Testis (tissue), 3 donors: ENCODE measurements around the gene PDIA6. TPM values are rescaled to one million over a fixed set of nuclear protein-coding genes. Genes with fewer than 3 reads are reported as not detected.

Experiments
- DNase-seq: peaks from one replicate; pipeline ENCODE4 v3.0.0-alpha.2; 2019
- H3K27ac ChIP-seq, 2 donors: fragments of 200-600 bp; sonication (generic); one replicate each; pipeline ENCODE4 v1.5.1; 2019
- H3K27me3 ChIP-seq: fragments of 200-600 bp; sonication (generic); one replicate; pipeline ENCODE4 v1.5.1; 2019
- H3K36me3 ChIP-seq: fragments of 200-600 bp; sonication (generic); one replicate; pipeline ENCODE4 v1.5.1; 2017; ENCODE audit warnings: low read depth; ENCODE audit errors: missing control alignments
- H3K4me1 ChIP-seq: fragments of 200-600 bp; sonication (generic); one replicate; pipeline ENCODE4 v1.5.1; 2019
- H3K4me3 ChIP-seq, 2 donors: fragments of 200-600 bp; sonication (generic); one replicate each; pipeline ENCODE4 v1.5.1; 2017 to 2019
- H3K9me3 ChIP-seq: fragments of 200-600 bp; sonication (generic); one replicate; pipeline ENCODE4 v1.5.1; 2017
- POLR2A ChIP-seq: fragments of 450-650 bp; IDR thresholded peaks from one replicate; pipeline ENCODE4 v1.6.1; 2017; ENCODE audit warnings: antibody characterized with exemption, mild to moderate bottlenecking, moderate library complexity
- WGBS, 2 donors: methylation state at CpG; one replicate each; pipeline ENCODE4 v1.1.5; 2018; 5-methylcytosine and 5-hydroxymethylcytosine counted together
- intact Hi-C: fragments of 100-400 bp; cut with DNase I; formaldehyde crosslinking; loops from one replicate; pipeline ENCODE4 v1.15.1; 2023; ENCODE audit warnings: low total_unique reads
- polyA plus RNA-seq: library from polyadenylated mRNA; stranded (reverse); fragments of 350-450 nt; fragmentation: Illumina TruSeq; extraction: RNeasy Lipid Tissue Mini Kit (QIAGEN cat#74804); gene quantifications from one replicate; pipeline ENCODE4 v1.2.3, GENCODE V29; 2014; ENCODE audit warnings: low read depth, low replicate concordance; ENCODE audit not compliant: insufficient read depth
- total RNA-seq, 2 donors: library from RNA; depleted of rRNA; stranded (reverse); fragments of >200 nt; gene quantifications; one replicate each; pipeline ENCODE4 v1.2.3, GENCODE V29; 2016
- TF ChIP-seq, protein P1 (sequence below), 3 experiments: fragments of 450-650 bp in 2 of 3; fragments of 200-600 bp in 1 of 3; sonication (generic) in 1 of 3; IDR thresholded peaks; one replicate each; pipeline ENCODE4 v1.5.1; 2016 to 2019; ENCODE audit warnings: antibody characterized with exemption in 3 of 3, mild to moderate bottlenecking in 2 of 3, moderate library complexity in 1 of 3

PDIA6 gene
- total and polyA plus RNA-seq, 3 donors from 2014 or later, result 74.3 to 123 (median 78.4) TPM

DNA sequence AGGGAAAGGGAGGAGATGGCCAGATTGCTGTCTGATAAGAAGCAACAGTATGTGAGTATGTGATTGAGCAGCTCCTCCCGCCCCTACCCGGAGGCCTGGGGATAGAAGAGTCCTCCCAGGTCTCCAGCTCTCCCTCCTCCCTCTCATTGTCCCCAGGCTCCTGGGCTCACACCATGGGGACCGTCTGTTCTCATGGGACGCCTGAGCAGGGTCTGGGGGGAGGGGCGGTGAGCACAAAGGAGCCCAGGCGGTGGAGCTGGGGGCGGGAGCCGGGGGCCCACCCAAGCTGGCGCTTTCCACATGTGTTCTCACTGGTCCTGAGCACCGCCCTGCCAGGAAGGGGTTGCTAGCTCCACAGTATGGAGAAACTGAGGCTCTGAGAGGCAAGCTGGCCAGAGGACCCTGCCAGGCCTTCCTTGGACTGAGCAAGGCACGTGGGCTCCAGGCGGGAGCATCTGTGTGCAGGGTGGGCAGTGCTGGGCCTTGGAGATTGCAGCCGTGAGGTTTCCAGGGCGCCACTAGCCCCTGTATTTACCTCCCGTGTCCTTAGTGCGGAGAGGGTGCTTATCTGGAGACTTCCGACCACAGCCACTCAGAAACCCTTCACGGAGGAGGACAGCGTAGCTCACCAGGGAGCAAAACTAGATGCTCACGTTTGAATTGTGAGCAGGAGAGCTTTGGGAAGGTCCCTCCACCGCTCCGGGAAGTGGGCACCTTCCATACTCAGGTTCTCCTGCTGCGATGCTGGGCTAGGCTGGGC lies 37.4 kb downstream of the PDIA6 start:
- TF ChIP-seq, protein P1, sequence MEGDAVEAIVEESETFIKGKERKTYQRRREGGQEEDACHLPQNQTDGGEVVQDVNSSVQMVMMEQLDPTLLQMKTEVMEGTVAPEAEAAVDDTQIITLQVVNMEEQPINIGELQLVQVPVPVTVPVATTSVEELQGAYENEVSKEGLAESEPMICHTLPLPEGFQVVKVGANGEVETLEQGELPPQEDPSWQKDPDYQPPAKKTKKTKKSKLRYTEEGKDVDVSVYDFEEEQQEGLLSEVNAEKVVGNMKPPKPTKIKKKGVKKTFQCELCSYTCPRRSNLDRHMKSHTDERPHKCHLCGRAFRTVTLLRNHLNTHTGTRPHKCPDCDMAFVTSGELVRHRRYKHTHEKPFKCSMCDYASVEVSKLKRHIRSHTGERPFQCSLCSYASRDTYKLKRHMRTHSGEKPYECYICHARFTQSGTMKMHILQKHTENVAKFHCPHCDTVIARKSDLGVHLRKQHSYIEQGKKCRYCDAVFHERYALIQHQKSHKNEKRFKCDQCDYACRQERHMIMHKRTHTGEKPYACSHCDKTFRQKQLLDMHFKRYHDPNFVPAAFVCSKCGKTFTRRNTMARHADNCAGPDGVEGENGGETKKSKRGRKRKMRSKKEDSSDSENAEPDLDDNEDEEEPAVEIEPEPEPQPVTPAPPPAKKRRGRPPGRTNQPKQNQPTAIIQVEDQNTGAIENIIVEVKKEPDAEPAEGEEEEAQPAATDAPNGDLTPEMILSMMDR (IDR thresholded peaks at IDR 0.05), result no peak
- TF ChIP-seq POLR2A, result no peak
- Histone ChIP-seq H3K4me3 (no peak overlapping the region), H3K27ac (no peak overlapping the region), H3K36me3 (no peaks in the 10 kb centered on the region), H3K4me1 (peaks cover 14% of the 10 kb centered on the region), H3K9me3 (no peaks in the 10 kb centered on the region), H3K27me3 (no peaks in the 10 kb centered on the region)
- 79 to 84% methylated on average over 18 to 23 of the region's 23 CpGs for WGBS, 2 donors
- DNase-seq, result no peak
- intact Hi-C loops, result no loop called here

DNA sequence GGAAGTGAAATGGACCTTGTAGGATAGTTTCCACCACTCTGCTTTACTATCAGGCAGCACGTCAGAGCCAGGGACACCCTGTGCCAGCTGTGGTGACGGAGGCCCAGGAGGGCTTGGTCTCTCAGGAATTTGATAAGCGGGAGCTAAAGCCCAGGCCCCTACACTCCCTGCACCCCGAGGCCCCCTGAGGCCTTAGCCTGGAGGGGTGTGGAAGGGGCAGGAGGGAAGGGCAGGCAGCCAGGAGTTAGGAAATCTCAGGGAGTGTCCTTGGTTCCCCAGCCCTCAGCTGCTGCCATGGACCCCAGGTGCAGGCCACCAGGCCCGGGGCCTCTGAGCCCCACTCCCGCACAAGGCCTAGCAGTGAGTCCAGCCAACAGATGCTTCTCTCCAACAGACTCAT lies 38.2 kb downstream of the PDIA6 start:
- no peaks in the 10 kb centered on the region for H3K9me3 ChIP-seq
- TF ChIP-seq, protein P1 (IDR thresholded peaks at IDR 0.05), result no peak
- TF ChIP-seq POLR2A, result no peak
- peaks cover 14% of the 10 kb centered on the region for H3K4me1 ChIP-seq
- no peaks in the 10 kb centered on the region for H3K36me3 ChIP-seq
- H3K4me3 ChIP-seq, result no peak overlapping the region
- WGBS, 2 donors, result 20 to 30% methylated on average over 2 to 6 of the region's 6 CpGs
- peak overlapping the region in 1 of 2 donors; percentile 66 for H3K27ac ChIP-seq
- DNase-seq, result no peak
- intact Hi-C loops, result no loop called here
- no peaks in the 10 kb centered on the region for H3K27me3 ChIP-seq

DNA sequence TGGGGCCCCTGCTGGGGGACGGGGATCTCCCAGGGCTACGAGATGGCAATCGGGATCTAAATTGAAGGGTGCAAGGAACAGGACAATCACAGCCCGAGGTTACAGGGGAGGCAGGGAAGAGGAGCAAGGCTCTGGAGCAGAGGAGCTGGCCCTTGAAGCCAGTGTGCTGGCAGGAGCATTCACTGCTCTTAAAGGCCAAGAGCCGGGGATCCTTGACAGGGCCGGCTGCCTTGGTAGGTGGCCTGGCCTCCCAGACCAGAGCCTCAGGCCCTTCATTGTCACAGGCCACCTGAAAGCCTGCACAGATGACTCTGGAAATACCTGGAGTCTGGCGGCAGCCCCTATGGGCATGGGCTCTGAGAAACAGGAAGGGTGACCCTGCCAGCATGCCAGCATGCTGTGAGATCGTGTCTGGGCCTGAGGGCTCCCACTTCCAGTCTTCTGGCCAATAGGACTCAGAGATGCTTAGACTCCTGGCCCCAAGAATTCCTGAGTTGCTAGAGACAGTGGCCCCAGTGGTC lies 38.7 kb downstream of the PDIA6 start:
- no peaks in the 10 kb centered on the region for H3K36me3 ChIP-seq
- no peak for DNase-seq
- 8 to 55% methylated on average over 4 to 8 of the region's 8 CpGs for WGBS, 2 donors
- intact Hi-C loops, result no loop called here
- no peaks in the 10 kb centered on the region for H3K27me3 ChIP-seq
- no peak for TF ChIP-seq POLR2A
- TF ChIP-seq, protein P1 (IDR thresholded peaks at IDR 0.05), result no peak
- H3K9me3 ChIP-seq, result no peaks in the 10 kb centered on the region
- H3K27ac ChIP-seq, result peak overlapping the region in 1 of 2 donors; percentile 66
- H3K4me3 ChIP-seq, result no peak overlapping the region
- peaks cover 14% of the 10 kb centered on the region for H3K4me1 ChIP-seq

DNA sequence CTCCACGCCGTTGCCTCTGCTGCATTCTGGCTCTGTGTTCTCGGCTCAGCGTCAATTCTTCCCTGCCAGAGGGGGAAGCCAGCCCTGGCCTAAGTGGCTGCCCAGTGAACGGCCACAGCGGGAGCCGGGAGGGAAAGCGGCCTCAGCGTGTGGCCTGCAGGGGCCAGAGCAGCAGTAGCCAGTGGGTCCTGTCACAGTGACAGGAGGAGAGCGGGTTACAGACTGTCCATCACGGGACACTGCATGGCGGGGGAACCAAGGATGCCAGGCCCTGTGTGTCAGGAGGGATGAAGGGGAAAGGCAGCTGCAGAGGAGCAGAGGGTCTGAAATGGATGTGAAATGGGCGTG lies 39.7 kb downstream of the PDIA6 start:
- WGBS, 2 donors, result 87 to 99% methylated on average over 8 to 13 of the region's 13 CpGs
- Histone ChIP-seq H3K9me3 (no peaks in the 10 kb centered on the region), H3K27ac (no peak overlapping the region), H3K27me3 (no peaks in the 10 kb centered on the region), H3K36me3 (no peaks in the 10 kb centered on the region), H3K4me1 (peaks cover 14% of the 10 kb centered on the region), H3K4me3 (no peak overlapping the region)
- intact Hi-C loops, result no loop called here
- no peak for DNase-seq
- TF ChIP-seq POLR2A, result no peak
- TF ChIP-seq, protein P1 (IDR thresholded peaks at IDR 0.05), result no peak
